C1 segment of cervical spinal cord (tissue), 14 donors: ENCODE results near the gene FRY.
A peak's percentile ranks its signal among the peaks of the same experiment; 100 is the strongest.

Experiments used
- DNase-seq, 14 donors: peaks; one replicate each; lab custom pipeline; 2025; lab: John Stamatoyannopoulos, UW

The FRY gene

GRCh38 chr13:32081591-32081990 lies 50.0 kb downstream of the FRY start:
- DNase-seq: no peak

DNA sequence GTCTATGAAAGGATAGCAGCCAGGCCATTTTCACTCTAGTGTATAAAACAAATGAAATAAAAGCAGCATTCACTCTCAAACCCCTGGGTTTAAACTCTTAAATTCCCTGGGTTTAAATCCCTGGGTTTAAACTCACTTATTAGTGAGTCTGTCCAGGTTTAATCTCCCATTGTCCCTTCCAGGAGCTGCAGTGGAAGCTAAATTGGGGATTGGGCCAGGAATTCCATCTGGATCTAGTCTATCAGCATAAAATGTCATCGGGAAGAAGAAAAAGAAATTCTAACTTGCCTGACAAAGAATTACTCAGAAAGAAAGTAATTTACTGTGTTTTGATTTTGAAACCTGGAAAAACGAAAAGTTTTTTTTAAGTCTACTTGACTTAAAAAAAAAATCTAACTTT lies 54.8 kb downstream of the FRY start:
- peak in 1 of 14 donors; percentile 24 for DNase-seq

DNA sequence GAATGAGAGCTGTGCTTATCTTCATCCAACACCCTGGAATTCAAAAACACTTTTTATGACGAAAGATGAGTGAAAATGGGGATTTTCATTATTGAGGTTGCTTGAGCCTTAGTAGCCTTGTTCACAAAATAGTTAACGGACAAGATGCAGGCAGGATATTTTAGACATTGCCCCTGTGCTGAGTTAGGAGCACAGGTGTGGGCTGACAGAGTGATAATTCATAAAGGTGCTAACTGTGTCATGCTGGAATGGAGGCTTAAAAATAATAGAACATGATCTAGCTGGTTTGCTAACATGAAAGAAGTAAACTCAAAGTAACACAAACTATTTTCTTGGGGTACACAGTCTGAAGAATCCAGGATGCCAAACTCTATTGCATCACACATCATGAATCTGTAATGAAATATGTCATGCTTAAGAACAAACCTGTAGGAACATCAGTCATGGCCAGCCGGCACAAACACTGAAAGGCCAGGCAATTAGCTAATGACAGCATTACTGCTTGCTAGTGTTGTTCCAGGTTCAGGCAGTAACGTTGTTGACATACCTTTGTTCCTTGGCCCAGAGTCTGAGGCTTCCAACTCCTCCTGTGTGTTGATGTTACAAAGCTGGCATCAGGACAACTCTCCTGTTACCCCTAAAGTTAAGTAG lies 55.3 kb downstream of the FRY start:
- no peak for DNase-seq

DNA sequence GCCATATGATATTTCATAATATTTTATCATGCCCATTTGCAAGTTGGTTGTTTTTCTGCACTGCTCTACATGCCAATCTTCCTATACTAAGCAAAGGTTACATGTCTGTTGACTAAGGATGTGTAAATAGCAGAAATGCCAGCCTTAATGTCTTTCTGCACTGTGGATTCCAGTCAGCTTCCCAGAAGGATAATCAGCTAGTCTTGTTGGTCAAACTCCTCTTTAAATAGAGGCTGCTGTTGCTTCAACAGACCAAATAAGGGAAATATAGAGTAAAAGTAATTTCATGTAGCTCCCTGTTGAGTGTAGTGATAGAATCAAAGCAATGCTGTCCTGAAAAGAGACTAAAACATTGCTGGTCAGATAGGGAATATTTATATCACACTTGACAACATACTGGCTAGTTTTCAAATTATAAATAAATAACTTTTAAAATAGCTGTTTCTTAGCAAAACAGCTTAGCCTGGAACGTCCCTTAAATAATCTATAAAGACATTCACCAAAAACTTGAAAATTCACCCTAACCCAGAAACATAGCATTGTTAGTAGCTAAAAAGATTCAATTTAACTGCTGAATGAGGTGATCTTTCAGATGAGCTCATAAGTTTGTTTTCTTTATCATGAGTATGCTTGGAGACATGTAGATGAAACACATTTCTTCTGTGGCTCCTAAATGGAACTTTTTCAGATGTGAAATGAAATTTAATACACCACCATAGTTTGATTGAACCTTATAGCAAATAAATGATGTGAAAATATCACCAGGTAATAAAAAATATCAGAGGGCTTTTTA lies 56.6 kb downstream of the FRY start:
- no peak for DNase-seq

DNA sequence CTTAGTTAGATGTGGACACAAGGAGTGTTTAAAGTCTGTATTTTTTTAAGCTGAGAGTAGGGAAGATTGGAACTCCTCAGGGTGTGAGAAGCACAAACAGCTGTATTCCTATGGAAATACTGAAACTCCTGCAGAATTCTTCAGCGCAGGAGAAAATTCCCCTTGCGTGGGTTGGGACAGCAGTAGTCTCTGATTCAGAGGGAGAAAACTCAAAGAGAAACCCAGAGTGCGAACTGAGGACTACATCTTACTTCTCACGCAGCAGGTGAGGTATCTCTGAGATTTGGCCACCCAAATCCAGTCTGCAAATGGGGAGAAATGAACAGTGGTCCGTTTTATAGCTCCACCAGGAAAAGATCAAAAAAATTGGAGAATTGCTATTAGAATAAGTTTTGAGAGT lies 60.9 kb downstream of the FRY start:
- no peak for DNase-seq

- DNase-seq: no peak
Observed at GRCh38 chr13:32093006-32093405, 61.4 kb downstream of the FRY start.

- no peak for DNase-seq
Observed at GRCh38 chr13:32098272-32098671, 66.7 kb downstream of the FRY start.

GRCh38 chr13:32105653-32106313 lies 74.2 kb downstream of the FRY start:
- no peak for DNase-seq

- no peak for DNase-seq
Observed at GRCh38 chr13:32107474-32107873, 75.9 kb downstream of the FRY start.

DNA sequence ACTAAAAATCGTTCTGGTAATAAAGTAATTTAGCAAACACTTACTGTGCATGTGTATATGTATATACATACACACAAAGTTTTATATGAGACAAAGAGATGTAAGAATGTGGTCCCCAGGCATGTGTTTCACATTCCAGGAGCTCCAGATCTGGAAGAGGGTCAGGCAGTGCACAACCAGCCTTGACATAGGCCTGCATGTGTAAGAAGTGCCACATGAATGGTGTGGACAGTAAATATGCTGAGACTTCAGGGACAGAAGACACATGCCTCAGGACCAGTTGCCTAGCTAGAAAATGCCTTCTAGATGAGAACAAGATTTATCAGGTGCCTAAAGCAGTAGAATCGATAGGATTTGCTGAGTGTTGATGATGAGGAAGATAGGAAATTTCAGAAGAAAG lies 76.4 kb downstream of the FRY start:
- no peak for DNase-seq

- no peak for DNase-seq
Observed at GRCh38 chr13:32113532-32113931, 82.0 kb downstream of the FRY start.

DNA sequence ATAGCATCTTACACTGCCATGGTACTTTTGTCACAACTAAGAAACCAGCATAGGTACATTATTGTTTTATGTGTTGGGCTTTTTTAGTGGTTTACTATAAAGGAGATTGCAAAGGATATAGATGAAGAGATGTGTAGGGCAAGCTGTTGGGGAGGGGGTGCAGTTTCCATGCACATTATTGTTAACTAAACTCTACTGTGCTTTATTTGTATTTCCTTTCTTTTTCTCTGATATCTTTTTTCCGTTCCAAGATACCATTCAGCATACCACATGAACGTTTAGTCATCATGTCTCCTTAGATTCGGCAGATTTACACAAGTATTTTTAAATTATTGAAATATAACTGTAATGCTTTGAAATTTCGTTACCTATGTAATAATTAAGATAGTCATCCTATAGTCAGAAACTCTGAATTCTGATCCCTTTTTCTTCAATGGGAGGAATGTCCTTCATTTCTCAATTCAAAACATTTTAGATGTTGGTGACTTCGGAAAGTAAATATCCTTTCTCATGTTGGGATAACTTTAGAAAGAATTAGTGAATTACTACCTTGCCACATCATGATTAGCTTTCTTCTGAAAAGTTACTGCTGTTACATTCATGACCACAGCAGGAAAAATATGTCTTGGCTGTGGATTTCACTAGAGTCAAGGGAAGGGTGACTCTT lies 82.8 kb downstream of the FRY start:
- DNase-seq: no peak

GRCh38 chr13:32115066-32115465 lies 83.5 kb downstream of the FRY start:
- no peak for DNase-seq

DNA sequence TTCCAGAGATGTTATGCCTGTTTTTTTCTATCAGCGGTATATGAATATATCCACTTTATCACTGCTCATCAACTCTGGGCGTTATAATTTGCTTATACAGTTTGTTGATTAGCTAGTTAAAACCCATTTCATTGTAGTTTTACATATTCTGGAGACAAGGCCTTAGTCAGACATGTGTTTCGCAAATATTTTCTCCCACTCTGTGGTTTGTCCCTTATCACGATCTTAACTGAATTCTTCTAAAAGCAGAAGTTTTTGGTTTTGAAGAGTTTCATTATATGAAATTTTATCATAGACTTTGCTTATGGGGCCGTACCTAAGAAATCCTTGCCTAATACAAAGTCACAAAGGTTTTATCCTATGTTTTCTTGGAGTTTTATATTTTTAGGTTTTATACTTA lies 84.6 kb downstream of the FRY start:
- no peak for DNase-seq

DNA sequence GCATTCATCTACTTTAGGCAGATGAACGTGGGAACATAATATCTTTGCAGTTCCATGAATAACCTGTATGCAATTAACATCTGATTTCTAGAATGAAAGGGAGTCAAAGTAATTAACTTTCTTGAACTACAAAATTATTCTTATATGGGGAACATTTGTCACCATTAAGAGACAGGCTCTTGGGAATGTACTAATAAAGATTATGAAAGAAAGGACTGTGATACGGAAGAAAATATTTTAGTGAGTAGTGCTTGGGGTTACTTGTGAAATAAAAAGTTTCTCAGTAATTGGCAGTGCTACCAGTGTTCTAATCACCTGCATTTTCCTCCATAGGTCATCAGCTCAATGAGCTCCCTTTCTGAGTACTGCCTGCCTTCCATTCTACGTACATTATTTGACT lies 85.4 kb downstream of the FRY start:
- DNase-seq: no peak

DNA sequence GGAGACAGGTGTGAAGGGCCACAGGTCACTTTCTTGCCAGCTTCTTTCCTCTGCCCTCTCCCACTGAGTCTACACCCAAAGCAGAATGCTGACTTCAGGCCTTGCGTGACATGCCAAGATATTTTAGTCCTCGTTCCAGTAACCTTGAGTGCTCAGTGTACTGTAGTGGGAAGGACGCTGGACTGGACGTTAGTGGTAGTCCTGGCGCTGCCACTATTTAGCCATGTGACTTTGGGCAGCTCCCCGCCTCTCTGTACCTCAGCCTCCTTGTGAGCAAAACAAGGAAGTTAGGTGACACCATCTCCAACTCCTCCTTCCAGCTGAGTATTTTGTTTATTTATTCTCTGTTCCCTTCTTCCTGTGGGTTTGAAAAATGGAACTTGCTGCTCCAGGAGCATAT lies 86.1 kb downstream of the FRY start:
- DNase-seq: no peak

DNA sequence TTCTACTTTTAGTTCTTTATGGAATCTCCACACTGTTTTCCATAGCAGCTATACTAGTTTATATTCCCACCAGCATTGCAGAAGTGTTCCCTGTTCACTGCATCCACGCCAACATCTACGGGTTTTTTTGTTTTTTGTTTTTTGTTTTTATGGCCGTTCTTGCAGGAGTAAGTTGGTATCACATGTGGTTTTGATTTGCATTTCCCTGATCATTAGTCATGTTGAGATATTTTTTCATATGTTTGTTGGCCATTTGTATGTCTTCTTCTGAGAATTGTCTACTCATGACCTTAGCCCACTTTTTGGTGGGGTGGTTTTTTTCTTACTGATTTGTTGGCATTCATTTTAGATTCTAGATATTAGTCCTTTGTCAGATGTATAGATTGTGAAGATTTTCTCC lies 89.7 kb downstream of the FRY start:
- DNase-seq: no peak

DNA sequence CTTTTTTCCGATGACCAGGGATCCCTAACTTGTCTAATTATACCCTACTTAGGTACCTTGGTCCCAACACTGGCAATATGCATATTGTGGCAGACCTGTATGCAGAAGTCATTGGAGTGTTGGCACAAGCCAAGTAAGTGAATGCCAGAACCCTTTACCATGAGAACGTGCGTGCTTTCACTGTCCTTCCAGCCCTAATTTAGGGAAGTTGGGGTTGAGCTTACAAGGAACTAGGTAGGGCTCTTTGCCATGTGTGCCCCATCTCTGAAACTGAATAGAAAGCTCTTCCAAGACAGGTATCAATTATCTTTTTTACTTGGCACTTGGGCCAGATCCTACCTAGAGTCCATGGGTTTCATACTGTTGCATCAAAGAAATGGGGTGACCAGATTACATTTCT lies 93.2 kb downstream of the FRY start:
- no peak for DNase-seq

- DNase-seq: no peak
Observed at GRCh38 chr13:32125221-32125689, 93.7 kb downstream of the FRY start.

DNA sequence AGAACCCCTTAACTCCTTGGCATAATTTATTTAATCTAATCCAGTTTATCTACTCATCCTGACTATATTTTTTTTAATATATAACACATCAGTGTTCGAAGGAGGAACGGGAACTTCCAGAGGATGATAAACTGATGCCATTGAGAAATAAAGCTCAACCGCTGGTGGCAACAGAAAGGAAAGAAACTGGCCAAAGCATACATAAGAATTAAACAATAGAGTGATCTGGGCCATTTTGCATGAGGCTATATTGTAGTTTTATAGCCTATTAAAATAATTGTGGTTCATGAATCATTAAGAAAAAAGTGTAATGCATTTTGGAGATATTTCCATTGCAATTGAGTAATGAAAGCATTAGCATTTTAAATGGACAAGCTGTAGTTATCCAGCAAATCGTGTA lies 94.2 kb downstream of the FRY start:
- no peak for DNase-seq

DNA sequence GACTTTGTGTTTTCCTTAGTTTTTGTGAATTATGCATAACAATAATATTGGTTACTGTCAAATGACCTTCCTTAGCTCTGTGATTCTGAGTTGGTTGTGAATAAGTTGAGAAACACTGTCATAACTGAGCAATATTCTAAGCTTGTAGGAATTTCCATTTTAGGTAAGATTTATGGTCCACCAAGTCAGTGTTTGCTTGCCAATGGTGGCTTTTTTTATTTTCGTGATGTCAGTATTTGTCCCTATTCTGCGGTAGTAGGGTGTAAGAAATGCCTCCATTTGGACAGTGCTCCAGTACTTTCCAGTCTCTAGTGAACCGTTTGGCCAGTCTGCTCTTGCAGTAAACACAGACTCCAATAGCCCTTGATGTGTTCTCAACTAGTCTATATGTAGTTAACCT lies 94.7 kb downstream of the FRY start:
- DNase-seq: no peak

- DNase-seq: no peak
Observed at GRCh38 chr13:32126756-32127155, 95.2 kb downstream of the FRY start.
